Panc1 (cell line): ENCODE data around the gene FHIT. TPM values are rescaled to one million over a fixed set of nuclear protein-coding genes. Genes with fewer than 3 reads are reported as not detected.

Experiments used
- ATAC-seq: fragments of 200-7000 bp; cut with Tn5 transposase; 2 replicates; pipeline ENCODE4 v1.9.1; 2020; ENCODE audit warnings: mild to moderate bottlenecking, moderate library complexity
- BruUV-seq: library from RNA; stranded (reverse); fragments of 400-500 nt; replicated peaks from 2 replicates; lab custom pipeline; 2021; lab: Mats Ljungman, UMichigan
- CTCF ChIA-PET: fragments of 300-600 bp; sonication (Branson Sonifier 250); formaldehyde crosslinking; loops from one replicate; lab custom pipeline; 2022; ENCODE audit warnings: antibody characterized with exemption; lab: Charles Lee
- POLR2A ChIA-PET: fragments of 300-600 bp; sonication (Branson Sonifier 250); formaldehyde crosslinking; loops from one replicate; lab custom pipeline; 2022; ENCODE audit warnings: antibody characterized with exemption; lab: Charles Lee
- DNase-seq: peaks from one replicate; pipeline ENCODE4 v3.0.0-alpha.2; 2010; ENCODE audit warnings: low read depth, low spot score
- H3K27ac ChIP-seq: 2 replicates; pipeline ENCODE4 v1.5.1; 2011; ENCODE audit warnings: mild to moderate bottlenecking, low read length, inconsistent platforms
- H3K27me3 ChIP-seq: fragments of 200-500 bp; sonication (Bioruptor generic); 2 replicates; pipeline ENCODE4 v1.6.0; 2014; ENCODE audit warnings: low read length, inconsistent platforms; ENCODE audit not compliant: control insufficient read depth, insufficient read depth
- H3K36me3 ChIP-seq: fragments of 200-500 bp; sonication (Bioruptor generic); 2 replicates; pipeline ENCODE4 v1.5.1; 2014; ENCODE audit warnings: inconsistent platforms, mild to moderate bottlenecking, low read length, moderate library complexity; ENCODE audit not compliant: control insufficient read depth, insufficient read depth
- H3K4me1 ChIP-seq: 2 replicates; pipeline ENCODE4 v1.5.1; 2011; ENCODE audit warnings: inconsistent platforms, mild to moderate bottlenecking, low read length, moderate library complexity; ENCODE audit not compliant: control insufficient read depth, insufficient read depth
- H3K4me3 ChIP-seq, 2 experiments: 2 replicates each; pipeline ENCODE4 v1.5.1; 2011 to 2012; ENCODE audit warnings: low read depth in 2 of 2, low read length in 2 of 2, mild to moderate bottlenecking in 2 of 2, inconsistent platforms in 1 of 2, moderate library complexity in 1 of 2
- H3K9me3 ChIP-seq: fragments of 200-500 bp; sonication (Bioruptor generic); 2 replicates; pipeline ENCODE4 v1.5.1; 2014; ENCODE audit warnings: low read depth, mild to moderate bottlenecking, inconsistent platforms, low read length, moderate library complexity; ENCODE audit not compliant: control insufficient read depth, insufficient read depth
- POLR2AphosphoS5 ChIP-seq: IDR thresholded peaks from 2 replicates; pipeline ENCODE4 v1.6.1; 2012; ENCODE audit warnings: mild to moderate bottlenecking, low read depth, low read length, moderate library complexity
- SIN3A ChIP-seq: IDR thresholded peaks from 2 replicates; pipeline ENCODE4 v1.6.1; 2012; ENCODE audit warnings: low read depth, mild to moderate bottlenecking, low read length, moderate library complexity, borderline replicate concordance; ENCODE audit not compliant: insufficient read depth
- TCF7L2 ChIP-seq: IDR thresholded peaks from 2 replicates; pipeline ENCODE4 v1.6.1; 2011; ENCODE audit warnings: mild to moderate bottlenecking, low read depth, low read length, inconsistent platforms
- in situ Hi-C: cut with HindIII; loops from 2 replicates; pipeline ENCODE4 v1.10.0; 2016; ENCODE audit warnings: low sequenced_read_pairs, low pct_unique_long_range_greater_than_20kb
- intact Hi-C: fragments of 100-400 bp; cut with micrococcal nuclease; formaldehyde crosslinking; loops from one replicate; pipeline ENCODE4 v1.10.0; 2022; ENCODE audit not compliant: unreplicated experiment
- total RNA-seq: library from RNA; stranded (reverse); gene quantifications from one replicate; pipeline ENCODE4 v1.2.1, GENCODE V29; 2021; ENCODE audit not compliant: unreplicated experiment
- TF ChIP-seq, protein P1 (sequence below), 2 experiments: IDR thresholded peaks; 2 replicates each; pipeline ENCODE4 v1.6.1; 2011 to 2012; ENCODE audit warnings: low read depth in 2 of 2, control low read depth in 1 of 2, low read length in 1 of 2, mild to moderate bottlenecking in 1 of 2, moderate library complexity in 1 of 2; ENCODE audit not compliant: insufficient read depth in 1 of 2
- TF ChIP-seq, protein P2 (sequence below): fragments of 450-650 bp; IDR thresholded peaks from 2 replicates; pipeline ENCODE4 v1.5.1; 2017; ENCODE audit warnings: mild to moderate bottlenecking

The FHIT gene
- total RNA-seq, 1 experiment from 2014 or later, result 2.2 TPM

DNA sequence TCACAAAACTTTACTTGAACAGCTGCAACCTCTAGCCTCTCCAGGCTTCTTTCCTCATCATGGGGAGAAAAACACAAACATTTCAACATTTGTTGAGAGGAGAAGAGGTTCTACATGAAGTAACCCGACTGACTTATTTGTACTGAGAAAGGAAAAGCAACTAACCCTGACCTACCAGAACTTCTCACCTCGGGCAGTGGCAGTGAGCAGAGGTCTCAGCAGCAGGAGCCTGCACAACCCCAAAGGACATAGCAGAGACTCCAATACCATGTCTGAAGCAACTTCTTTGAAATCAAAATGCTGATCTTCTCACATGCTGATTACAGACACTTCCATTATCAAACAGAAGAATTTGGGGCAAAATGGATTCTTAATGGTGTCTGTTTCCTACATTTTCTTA lies 1115.8 kb downstream of the FHIT start:
- ATAC-seq, result no peak
- intact Hi-C loops, result no loop called here

DNA sequence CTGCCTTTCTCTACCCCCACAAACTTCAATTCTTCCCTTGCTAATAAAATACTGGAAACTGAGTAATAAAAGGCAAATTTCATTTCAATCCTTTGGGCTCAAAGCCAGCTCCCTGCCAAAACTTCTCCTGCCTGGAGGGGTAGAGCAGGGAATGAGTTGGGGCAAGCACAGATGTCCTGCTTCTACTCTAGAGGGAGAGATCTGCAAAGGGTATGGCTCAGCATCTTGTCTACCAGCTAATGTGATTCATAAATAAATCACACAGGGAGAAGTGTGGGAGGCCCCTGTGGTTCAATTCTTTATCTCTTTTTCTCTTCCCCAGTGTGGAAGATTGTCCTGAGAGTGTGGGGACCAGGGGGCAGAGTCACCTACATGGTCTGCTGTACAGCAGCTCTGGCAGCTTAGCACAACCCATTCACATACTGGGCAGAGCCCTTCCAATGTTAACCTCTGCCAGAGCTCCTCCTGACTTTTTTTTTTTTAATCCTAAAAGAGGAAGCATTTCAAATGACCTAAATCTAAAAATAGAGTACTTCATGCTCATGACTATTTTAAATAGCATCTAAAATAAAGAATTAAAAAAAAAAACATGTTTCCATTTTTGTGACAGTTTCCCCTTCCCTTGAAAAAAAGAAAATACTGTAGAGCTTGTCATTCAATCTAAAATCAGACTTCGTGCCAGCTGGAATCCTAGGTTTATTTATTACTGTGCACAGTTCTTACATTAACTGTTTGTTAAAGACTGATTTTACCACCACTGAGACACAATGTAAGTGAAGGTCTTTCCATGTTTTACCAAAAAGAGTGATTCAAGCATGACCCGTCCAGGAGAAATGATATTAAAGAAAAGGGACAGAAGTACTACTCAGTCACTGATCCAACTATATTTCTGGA lies 1117.7 kb downstream of the FHIT start:
- ChIA-PET POLR2A (no interaction called here), CTCF (no interaction called here)
- Histone ChIP-seq H3K4me1 (no peaks in the 10 kb centered on the region), H3K27me3 (no peaks in the 10 kb centered on the region), H3K27ac (no peak overlapping the region), H3K4me3 (no peak overlapping the region), H3K36me3 (no peaks in the 10 kb centered on the region), H3K9me3 (no peaks in the 10 kb centered on the region)
- in situ Hi-C loops, result no loop called here
- TF ChIP-seq, protein P1, sequence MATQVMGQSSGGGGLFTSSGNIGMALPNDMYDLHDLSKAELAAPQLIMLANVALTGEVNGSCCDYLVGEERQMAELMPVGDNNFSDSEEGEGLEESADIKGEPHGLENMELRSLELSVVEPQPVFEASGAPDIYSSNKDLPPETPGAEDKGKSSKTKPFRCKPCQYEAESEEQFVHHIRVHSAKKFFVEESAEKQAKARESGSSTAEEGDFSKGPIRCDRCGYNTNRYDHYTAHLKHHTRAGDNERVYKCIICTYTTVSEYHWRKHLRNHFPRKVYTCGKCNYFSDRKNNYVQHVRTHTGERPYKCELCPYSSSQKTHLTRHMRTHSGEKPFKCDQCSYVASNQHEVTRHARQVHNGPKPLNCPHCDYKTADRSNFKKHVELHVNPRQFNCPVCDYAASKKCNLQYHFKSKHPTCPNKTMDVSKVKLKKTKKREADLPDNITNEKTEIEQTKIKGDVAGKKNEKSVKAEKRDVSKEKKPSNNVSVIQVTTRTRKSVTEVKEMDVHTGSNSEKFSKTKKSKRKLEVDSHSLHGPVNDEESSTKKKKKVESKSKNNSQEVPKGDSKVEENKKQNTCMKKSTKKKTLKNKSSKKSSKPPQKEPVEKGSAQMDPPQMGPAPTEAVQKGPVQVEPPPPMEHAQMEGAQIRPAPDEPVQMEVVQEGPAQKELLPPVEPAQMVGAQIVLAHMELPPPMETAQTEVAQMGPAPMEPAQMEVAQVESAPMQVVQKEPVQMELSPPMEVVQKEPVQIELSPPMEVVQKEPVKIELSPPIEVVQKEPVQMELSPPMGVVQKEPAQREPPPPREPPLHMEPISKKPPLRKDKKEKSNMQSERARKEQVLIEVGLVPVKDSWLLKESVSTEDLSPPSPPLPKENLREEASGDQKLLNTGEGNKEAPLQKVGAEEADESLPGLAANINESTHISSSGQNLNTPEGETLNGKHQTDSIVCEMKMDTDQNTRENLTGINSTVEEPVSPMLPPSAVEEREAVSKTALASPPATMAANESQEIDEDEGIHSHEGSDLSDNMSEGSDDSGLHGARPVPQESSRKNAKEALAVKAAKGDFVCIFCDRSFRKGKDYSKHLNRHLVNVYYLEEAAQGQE (IDR thresholded peaks at IDR 0.05; ENCODE audit: insufficient read depth in 1 of 2, low read depth in 2 of 2, low read length in 1 of 2), result no peak
- TF ChIP-seq TCF7L2 (no peak), POLR2AphosphoS5 (no peak), SIN3A (no peak)
- TF ChIP-seq, protein P2, sequence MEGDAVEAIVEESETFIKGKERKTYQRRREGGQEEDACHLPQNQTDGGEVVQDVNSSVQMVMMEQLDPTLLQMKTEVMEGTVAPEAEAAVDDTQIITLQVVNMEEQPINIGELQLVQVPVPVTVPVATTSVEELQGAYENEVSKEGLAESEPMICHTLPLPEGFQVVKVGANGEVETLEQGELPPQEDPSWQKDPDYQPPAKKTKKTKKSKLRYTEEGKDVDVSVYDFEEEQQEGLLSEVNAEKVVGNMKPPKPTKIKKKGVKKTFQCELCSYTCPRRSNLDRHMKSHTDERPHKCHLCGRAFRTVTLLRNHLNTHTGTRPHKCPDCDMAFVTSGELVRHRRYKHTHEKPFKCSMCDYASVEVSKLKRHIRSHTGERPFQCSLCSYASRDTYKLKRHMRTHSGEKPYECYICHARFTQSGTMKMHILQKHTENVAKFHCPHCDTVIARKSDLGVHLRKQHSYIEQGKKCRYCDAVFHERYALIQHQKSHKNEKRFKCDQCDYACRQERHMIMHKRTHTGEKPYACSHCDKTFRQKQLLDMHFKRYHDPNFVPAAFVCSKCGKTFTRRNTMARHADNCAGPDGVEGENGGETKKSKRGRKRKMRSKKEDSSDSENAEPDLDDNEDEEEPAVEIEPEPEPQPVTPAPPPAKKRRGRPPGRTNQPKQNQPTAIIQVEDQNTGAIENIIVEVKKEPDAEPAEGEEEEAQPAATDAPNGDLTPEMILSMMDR, result no peak
- DNase-seq (no peak), ATAC-seq (no peak)
- BruUV-seq, result no TSS peak
- intact Hi-C loops, result no loop called here

More for the DNA sequence above, 1115.8 kb downstream of the FHIT start:
- in situ Hi-C loops, result no loop called here
- DNase-seq, result no peak
- ChIA-PET POLR2A (no interaction called here), CTCF (no interaction called here)
- H3K27ac ChIP-seq, result no peak overlapping the region
- no peaks in the 10 kb centered on the region for H3K9me3 ChIP-seq
- H3K4me3 ChIP-seq, result no peak overlapping the region
- no peaks in the 10 kb centered on the region for H3K4me1 ChIP-seq
- no peaks in the 10 kb centered on the region for H3K27me3 ChIP-seq
- no peak for TF ChIP-seq TCF7L2
- TF ChIP-seq POLR2AphosphoS5, result no peak
- TF ChIP-seq, protein P1 (IDR thresholded peaks at IDR 0.05; ENCODE audit: insufficient read depth in 1 of 2, low read depth in 2 of 2, low read length in 1 of 2), result no peak
- TF ChIP-seq, protein P2, result no peak
- H3K36me3 ChIP-seq, result no peaks in the 10 kb centered on the region
- no TSS peak for BruUV-seq
